T-helper 2 cell treated with Interferon-gamma antibody and Interleukin-4, amounts not matched to agents 100 ng/mL and 5 ng/mL, for 36 hours (primary cell): ENCODE data around the gene CD101. TPM values are rescaled to one million over a fixed set of nuclear protein-coding genes. Genes with fewer than 3 reads are reported as not detected.
"Not testable (repeated sequence)": the region's sequence is repeated elsewhere in the genome, so short reads cannot be mapped to it uniquely, and the experiment has no call there.

Experiments used
- intact Hi-C: fragments of 100-400 bp; cut with micrococcal nuclease; formaldehyde crosslinking; loops from one replicate; pipeline ENCODE4 v1.15.1; 2023
- total RNA-seq: library from RNA; stranded (reverse); gene quantifications from 2 replicates; pipeline ENCODE4 v1.2.3, GENCODE V29; 2022

CD101 gene, protein sequence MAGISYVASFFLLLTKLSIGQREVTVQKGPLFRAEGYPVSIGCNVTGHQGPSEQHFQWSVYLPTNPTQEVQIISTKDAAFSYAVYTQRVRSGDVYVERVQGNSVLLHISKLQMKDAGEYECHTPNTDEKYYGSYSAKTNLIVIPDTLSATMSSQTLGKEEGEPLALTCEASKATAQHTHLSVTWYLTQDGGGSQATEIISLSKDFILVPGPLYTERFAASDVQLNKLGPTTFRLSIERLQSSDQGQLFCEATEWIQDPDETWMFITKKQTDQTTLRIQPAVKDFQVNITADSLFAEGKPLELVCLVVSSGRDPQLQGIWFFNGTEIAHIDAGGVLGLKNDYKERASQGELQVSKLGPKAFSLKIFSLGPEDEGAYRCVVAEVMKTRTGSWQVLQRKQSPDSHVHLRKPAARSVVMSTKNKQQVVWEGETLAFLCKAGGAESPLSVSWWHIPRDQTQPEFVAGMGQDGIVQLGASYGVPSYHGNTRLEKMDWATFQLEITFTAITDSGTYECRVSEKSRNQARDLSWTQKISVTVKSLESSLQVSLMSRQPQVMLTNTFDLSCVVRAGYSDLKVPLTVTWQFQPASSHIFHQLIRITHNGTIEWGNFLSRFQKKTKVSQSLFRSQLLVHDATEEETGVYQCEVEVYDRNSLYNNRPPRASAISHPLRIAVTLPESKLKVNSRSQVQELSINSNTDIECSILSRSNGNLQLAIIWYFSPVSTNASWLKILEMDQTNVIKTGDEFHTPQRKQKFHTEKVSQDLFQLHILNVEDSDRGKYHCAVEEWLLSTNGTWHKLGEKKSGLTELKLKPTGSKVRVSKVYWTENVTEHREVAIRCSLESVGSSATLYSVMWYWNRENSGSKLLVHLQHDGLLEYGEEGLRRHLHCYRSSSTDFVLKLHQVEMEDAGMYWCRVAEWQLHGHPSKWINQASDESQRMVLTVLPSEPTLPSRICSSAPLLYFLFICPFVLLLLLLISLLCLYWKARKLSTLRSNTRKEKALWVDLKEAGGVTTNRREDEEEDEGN
- total RNA-seq, result 1.2 and 2.0 TPM in 2 replicates

DNA sequence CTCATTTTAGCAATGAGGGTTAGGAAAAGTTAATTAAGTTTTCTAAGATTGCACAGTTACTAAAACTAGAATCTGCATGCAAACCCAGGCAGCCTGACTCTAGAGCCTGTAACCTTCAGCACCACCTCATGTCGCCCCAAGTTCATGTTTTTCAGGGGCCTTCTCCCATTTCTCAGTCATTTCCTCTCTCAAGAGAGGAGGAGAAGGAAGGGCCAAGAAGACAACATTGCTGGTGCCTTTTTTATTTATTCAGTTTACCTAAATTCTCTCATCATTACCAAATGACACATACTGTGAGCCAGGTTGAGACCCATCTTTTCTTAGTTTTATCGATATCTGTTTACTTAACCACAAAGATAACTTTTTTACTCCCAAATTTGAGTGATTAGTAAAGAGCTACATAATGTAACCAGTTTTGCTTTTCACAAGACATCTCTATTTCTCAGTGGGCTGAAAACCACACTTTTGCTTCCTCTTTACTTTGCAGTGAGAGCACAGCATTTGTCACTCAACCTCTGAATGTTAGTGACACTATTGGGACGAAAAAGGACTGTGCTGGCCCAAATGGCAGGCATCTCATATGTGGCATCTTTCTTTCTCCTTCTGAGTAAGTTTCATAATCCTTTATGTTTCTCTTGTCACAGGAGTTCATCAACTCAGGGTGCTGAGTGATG lies at the start of gene CD101:
Gene CD101 (plus strand): TSS at position 507 of the 674 bp plus-strand sequence. CDS start 58 bp downstream, at position 565.
- intact Hi-C loops, result no loop called here

DNA sequence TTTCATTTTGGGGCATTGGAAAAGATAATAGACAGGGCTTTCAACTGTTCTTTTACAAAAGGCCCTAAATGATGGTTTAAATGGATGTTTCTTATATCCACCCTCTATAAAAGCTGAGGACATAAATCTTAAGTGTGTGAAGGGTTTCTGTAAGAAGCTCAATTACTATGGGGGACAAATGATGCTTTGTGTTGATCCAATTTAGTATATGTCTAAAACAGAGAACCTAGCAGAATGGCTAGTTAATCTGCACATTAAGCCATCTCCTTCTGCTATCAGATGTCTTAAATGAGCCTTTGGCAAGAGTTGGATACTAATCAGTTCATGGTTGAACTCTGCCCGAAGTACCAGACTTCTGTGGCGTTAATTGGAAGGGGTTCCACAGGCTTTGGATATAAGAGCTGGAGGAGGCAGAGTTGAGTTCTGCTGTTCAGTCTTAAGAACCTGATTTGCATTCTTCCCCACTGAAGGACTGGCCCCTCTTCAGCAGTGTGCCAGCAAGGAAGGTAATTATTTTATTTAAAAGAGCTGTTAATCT lies 48.8 kb upstream of the CD101 start:
- intact Hi-C loops, result no loop called here

DNA sequence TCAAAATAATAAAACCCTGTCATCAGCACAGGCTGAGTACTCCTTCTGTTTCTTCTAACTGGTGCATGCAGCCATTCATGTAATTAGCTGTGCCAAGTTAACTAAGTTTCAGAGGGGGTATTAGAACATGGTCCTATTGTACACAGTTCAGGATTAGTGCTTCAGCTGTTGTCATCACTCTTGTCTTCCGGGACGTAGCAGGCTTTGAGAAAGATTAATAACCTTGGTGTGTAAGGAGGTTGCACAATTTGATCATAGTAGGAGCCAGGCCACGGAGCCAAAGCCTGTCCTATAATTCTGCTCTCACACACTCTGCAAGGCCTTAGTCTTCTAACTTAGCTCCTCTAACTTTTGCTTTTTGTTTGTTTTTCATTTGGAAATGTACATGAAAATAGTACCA lies 47.1 kb upstream of the CD101 start:
- intact Hi-C loops, result no loop called here

DNA sequence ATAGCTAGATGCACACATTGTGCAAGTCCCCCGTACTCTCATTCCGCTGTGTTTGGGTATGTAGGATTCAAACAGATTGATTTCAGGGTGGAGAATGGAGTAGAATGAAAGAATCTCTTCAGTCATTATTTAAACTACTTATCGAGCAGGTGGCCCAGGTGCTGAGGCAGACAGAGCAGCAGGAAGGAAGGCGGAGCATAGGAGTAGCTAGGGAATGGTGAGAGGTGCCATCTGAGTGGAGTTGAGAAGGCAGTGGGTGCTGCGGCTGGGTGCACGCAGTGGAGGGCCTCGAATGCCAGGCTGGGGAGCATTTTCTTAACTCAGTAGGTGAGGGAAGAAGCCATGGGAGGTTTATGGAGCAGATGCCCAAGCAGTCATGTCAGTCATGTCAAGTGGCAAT lies 45.2 kb upstream of the CD101 start:
- intact Hi-C loops, result no loop called here

DNA sequence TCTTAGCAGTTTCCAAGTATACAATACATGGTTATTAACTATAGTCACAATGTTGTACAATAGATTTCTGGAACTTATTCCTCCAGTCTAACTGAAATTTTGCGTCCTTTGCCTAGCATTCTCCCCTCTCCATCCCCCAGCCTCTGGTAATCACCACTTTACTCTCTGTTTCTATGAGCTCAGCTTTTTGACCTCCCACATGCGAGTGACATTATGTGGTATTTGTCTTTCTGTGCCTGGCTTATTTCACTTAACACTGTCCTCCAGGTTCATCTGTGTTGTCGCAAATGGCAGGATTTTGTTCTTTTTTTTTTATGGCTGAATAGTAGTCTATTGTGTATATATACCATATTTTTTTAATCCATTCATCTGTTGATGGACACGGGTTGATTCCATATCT lies 43.9 kb upstream of the CD101 start:
- intact Hi-C loops, result no loop called here

DNA sequence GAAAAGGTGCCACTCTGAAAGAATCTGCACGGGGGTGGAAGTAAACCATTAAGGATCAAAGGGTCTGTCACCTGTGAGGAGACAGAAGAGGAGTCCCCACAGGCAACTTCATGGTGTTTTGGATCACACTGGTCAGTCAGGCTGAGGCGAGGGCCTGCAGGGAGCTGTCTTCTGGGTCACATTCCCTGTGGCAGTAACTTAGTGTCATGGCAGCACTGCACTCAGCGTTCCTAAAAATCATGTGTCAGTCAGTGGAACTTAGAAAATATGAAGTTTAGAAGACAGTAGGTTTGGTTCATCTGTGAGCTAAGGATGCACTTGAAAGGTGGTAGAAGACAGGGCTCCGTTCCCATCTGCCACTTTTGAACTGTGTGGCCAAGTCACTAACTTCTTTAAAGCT lies 43.5 kb upstream of the CD101 start:
- intact Hi-C loops, result no loop called here

DNA sequence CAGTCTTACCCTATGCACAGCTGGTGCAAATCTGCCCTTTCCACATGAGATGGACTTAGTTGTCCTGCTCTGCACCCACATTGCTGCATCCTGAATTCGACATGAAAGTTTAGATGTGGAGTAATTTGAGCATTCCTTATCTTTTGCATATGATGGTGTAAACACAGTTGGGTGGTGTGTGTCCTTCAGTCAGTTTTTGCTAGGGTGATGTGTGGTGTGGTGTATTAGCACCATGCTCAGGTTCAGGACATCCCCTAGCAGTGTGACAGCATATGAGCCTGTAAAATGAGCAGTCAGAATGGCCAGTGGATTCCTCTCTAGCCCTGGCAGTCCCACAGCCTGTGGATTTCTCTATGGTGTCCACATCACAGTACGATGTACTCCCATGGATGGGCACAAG lies 42.6 kb upstream of the CD101 start:
- intact Hi-C loops, result no loop called here

DNA sequence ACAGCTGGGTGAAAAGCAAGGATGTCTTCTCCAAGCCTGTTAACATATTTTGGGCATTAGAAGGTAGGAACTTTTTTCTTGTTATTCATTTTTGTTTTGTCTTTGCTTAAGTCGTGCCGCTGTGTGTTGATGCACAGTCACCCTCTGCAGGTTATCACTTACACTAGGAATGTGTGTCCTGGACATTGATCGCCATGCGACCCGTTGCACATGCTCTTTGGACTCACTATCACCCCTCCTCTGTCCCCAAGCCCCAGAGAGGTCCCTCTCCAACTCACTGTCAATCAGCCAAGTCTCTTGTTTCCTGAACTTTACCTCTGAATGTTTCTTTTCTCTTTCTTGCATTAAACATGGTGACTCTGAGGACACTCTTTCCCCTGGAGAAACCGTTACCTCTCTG lies 40.0 kb upstream of the CD101 start:
- intact Hi-C loops, result no loop called here

DNA sequence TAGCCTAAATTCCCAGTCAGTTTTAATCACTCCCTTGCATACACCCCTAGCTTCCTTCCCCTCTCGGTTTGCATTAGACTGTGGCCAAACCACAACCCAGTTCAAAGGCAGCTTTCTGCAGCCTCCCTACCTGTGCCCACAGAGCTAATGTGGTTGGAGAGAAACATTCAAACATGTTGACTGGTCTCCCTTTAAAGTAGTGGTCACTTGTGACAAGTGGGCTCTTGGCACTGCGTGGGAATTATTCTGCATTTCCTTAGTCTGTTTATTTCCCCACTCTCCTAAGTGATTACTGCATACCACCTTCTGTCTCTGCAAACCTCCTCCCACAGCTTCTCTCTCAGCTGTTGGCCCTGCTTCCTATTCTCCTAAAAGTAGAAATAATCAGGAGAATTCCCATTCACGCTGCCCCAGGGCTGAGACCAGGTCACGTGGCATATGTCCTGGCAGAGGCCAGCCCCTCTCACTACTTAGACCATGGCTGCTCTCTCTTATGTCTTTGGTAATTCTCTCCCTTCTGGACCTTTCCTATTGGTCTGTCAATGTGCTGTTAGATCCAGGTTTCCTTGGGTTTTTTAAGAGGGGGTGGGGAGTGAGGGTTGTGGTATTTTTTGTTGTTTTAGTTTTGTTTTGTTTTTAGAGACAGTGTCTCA lies 38.4 kb upstream of the CD101 start:
- intact Hi-C loops, result no loop called here

DNA sequence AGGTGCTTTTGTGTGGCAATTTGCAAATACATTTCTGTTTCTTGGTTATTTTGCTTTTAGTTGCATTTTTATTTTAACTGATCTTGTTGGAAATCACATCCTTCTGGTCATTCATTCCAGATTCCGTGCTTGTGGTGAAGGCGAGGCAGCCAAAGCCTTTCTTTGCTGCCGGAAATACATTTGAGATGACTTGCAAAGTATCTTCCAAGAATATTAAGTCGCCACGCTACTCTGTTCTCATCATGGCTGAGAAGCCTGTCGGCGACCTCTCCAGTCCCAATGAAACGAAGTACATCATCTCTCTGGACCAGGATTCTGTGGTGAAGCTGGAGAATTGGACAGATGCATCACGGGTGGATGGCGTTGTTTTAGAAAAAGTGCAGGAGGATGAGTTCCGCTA lies 34.8 kb upstream of the CD101 start:
- intact Hi-C loops, result no loop called here

DNA sequence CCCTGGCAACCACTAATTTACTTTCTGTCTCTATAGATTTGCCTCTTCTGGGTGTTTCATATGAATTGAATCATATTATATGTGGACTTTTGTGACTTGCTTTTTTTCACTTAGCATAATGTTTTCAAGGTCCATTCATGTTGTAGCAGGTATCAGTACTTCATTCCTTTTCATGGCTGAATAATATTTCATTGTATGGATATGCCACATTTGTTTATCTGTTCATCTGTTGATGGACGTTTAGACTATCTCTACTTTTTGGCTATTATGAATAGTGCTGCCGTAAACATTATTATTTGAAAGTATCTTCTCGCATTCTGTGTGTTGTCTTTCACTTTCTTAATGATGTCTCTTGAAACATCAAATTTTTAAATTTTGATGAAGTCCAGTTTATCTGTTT lies 32.8 kb upstream of the CD101 start:
- intact Hi-C loops, result no loop called here

DNA sequence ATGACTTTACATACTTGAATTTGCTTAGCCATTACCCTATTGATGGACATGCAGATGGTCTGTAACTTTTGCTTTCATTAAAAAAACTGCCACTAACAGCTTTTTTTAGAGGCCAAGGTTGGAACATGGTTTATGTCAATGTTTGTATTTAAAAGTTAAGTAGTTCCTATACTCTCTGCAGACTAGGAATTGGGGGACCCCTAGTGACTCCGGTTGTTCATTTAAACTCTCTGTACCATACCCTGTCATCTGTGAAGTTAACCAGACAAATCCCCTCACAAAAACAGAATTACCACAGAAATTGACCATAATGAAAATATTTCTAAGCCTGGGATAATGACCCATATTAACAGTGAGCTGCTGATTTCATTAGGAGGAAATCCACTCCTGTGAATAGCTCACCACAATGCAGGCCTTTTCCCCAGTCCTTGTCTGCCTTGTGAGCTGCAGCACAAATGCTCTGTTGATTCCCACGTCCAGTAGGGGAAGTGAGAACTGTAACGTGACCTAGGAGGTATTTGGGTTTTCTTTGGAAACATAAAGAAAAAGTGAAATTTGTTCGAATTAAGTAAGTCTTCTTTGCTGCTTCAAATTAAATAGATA lies 30.2 kb upstream of the CD101 start:
- intact Hi-C loops, result no loop called here

DNA sequence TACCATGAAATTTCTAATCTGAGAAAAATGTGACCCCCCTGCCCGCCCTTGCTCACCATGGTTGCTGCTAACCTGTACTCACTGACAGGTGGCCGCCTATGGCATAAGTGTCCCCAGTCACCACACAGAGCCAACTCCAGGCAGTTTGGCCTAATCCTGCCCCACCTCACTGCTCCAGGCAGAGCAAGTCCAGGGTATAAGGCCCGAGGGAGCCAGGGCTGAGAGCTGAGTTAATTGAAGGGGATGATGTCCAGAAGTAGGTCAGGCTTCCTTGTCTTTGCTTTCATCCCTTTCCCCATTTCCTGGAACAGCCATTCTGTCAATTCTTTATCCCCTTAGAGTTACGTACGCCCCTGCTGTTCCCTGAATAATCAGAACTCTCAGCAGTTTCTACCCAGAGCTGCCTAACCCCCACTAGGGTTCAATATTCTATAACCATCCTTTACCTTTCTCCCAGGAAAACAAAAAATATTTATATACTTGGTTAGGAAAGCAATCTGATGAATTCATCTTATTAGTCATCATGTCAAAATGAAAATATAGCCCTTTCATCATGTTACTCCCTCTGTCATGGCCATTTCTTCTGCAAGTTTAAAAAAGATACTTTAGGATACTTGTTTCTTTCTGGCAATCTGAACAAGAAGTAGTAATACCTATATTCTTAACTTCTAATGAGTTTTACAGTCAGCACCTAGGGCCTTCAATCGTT lies 29.4 kb upstream of the CD101 start:
- intact Hi-C loops, result no loop called here

DNA sequence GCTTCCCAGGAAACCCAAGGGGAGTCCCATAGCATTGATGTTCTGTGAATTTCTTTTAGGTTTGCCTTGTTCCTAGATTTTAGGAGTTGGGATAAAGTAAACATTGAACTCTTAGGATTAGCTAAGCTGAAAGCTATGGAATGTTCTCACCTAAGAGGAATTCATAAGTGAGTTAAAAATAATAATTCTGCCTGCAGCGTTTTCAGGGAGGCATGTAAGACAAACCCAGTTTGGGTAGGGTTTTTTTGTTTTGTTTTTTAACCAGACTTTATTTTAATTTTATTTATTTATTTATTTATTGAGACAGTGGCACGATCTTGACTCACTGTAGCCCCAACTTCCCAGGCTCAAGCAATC lies 28.9 kb upstream of the CD101 start:
- intact Hi-C loops, result no loop called here

DNA sequence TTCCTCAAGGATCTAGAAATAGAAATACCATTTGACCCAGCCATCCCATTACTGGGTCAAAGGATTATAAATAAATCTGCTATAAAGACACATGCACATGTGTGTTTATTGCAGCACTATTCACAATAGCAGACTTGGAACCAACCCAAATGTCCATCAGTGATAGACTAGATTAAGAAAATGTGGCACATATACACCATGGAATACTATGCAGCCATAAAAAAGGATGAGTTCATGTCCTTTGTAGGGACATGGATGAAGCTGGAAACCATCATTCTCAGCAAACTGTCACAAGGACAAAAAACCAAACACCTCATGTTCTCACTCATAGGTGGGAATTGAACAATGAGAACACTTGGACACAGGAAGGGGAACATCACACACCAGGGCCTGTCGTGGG lies 21.3 kb upstream of the CD101 start:
- intact Hi-C loops, result not testable (repeated sequence)

DNA sequence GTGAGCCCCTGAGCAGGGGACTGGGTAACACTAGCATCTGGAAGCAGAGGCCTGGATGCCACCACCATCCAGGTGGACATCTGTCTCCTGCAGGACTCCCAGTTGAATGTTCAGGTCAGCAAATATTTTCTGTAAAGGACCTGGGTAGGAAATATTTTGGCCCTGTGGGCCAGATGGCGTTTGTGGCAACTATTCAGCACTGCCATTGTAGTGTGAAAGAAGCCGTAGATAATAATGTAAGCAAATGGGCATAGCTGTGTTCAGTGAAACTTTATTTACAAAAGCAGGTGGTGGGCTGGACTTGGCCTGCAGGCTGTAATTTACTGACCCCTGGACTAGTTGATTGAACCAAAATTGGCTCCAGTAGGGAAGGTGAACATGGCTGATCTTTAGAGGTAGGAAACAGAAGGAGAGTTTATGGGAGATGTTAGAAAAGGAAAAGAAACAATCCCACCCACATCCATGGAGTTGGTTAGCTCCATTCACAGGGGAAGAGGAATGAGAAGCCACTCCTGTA lies 20.0 kb upstream of the CD101 start:
- intact Hi-C loops, result no loop called here

DNA sequence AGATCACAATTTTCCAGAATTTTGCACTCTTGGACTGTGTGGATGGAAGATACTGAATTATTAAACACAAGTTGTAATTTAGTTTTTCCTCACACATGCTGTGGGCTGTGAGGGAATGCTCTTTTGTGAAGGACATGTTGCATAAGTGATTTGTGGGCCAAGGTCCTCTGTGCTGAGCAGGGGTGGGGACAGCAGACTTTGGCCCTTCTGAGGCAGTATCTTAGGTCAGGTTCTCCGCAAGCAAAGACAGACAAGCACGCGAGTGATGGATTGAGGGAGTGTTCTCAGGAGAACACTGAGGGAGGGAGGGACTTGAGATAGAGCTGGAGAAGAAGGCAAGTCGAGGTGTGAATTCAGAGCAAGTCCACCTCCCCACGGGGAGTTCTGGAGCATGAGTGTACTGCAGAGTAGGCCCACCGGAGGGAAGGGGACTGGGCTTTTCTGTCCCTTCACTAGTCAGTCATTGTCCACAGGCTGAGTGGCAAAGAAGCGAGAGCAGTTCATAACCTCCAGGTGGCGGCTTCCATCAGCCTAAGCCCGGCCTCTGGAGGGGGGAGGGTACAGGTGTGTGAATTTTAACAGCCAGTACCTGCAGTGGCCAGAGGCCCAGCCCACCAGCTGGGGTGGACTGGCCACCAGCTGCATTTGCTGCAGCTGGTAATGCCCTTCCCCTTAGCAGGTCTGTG lies 19.1 kb upstream of the CD101 start:
- intact Hi-C loops, result no loop called here

DNA sequence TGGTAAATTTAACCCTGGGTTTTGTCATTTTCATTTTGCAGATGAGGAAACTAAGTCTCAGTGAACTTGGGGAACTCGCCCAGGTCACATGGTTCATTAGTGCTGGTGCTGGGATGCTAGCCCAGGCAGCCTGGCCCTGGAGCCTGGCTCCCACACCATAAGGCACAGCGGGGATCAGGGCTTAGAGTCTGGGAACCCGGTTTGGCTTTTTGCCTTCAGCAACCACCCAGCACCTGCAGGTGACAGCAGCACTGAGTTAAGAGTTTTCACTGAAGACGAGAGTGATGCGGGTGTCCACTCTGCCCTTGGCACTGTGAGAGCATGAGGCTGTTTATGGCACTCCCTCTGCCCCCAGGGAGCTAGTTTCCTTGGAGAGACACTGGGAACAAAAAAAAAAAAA lies 18.4 kb upstream of the CD101 start:
- intact Hi-C loops, result no loop called here

DNA sequence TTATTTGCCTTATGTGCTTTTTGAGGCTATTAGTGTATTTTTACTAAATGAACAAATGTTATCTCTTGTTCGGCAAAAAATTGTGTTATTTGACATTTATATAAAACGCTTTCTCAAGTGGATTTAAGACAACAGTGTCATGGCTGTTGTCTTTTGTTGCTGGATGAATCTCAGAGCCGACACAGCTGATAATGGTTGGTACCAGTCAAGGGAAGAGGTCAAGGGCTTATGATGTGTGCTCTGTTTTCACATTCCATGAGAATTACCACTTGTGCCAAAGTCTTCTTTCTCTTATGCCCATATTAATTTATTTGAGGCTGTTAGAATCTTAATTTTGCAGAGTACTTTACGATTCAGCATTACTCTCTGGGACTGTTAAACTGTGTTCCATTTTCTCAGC lies 17.9 kb upstream of the CD101 start:
- intact Hi-C loops, result no loop called here
